H9 (cell line): ENCODE measurements around the gene MATK. TPM values are rescaled to one million over a fixed set of nuclear protein-coding genes. Genes with fewer than 3 reads are reported as not detected.

Experiments
- DNase-seq: peaks from one replicate; pipeline ENCODE4 v3.0.0-alpha.2; 2017
- H2AFZ ChIP-seq: one replicate; pipeline ENCODE4 v1.6.1; 2013; ENCODE audit warnings: mild to moderate bottlenecking, low read length, control low read depth, moderate library complexity
- H2AK5ac ChIP-seq: 2 replicates; pipeline ENCODE4 v1.6.1; 2013; ENCODE audit warnings: low read length, control low read depth, mixed read lengths; ENCODE audit not compliant: insufficient read length
- H2BK120ac ChIP-seq: one replicate; pipeline ENCODE4 v1.6.1; 2013; ENCODE audit warnings: low read depth, mild to moderate bottlenecking, low read length, control low read depth, inconsistent platforms; ENCODE audit not compliant: poor library complexity, severe bottlenecking
- H2BK12ac ChIP-seq: 2 replicates; pipeline ENCODE4 v1.6.1; 2013; ENCODE audit warnings: low read length, control low read depth, mixed read lengths, low read depth; ENCODE audit not compliant: insufficient read length
- H2BK15ac ChIP-seq: 2 replicates; pipeline ENCODE4 v1.6.1; 2013; ENCODE audit warnings: low read depth, low read length, control low read depth
- H2BK20ac ChIP-seq: one replicate; pipeline ENCODE4 v1.6.1; 2013; ENCODE audit warnings: low read depth, mild to moderate bottlenecking, low read length, control low read depth, inconsistent platforms; ENCODE audit not compliant: poor library complexity, severe bottlenecking
- H2BK5ac ChIP-seq: 2 replicates; pipeline ENCODE4 v1.6.1; 2013; ENCODE audit warnings: low read length, control low read depth, mixed read lengths; ENCODE audit not compliant: insufficient read length
- H3K14ac ChIP-seq: 2 replicates; pipeline ENCODE4 v1.6.1; 2013; ENCODE audit warnings: low read length, control low read depth; ENCODE audit not compliant: insufficient read depth
- H3K18ac ChIP-seq: 2 replicates; pipeline ENCODE4 v1.6.1; 2013; ENCODE audit warnings: low read depth, mild to moderate bottlenecking, mixed read lengths, low read length, control low read depth; ENCODE audit not compliant: insufficient read length
- H3K23ac ChIP-seq: 2 replicates; pipeline ENCODE4 v1.6.1; 2013; ENCODE audit warnings: low read length, control low read depth, mixed read lengths, low read depth; ENCODE audit not compliant: insufficient read length
- H3K23me2 ChIP-seq: 2 replicates; pipeline ENCODE4 v1.6.1; 2013; ENCODE audit warnings: low read depth, mild to moderate bottlenecking, mixed read lengths, low read length, control low read depth; ENCODE audit not compliant: insufficient read length, poor library complexity, severe bottlenecking
- H3K27ac ChIP-seq: 2 replicates; pipeline ENCODE4 v1.5.1; 2013; ENCODE audit warnings: low read length, control low read depth, mixed read lengths, low read depth; ENCODE audit not compliant: insufficient read length
- H3K27me3 ChIP-seq: 2 replicates; pipeline ENCODE4 v1.6.1; 2013; ENCODE audit warnings: low read length, control low read depth, inconsistent platforms; ENCODE audit not compliant: insufficient read depth
- H3K4ac ChIP-seq: 2 replicates; pipeline ENCODE4 v1.6.1; 2013; ENCODE audit warnings: low read depth, mild to moderate bottlenecking, control low read depth, inconsistent platforms, low read length, moderate library complexity
- H3K4me1 ChIP-seq: 2 replicates; pipeline ENCODE4 v1.6.1; 2013; ENCODE audit warnings: low read length, control low read depth, inconsistent platforms; ENCODE audit not compliant: insufficient read depth
- H3K4me2 ChIP-seq: 2 replicates; pipeline ENCODE4 v1.6.1; 2013; ENCODE audit warnings: low read length, control low read depth, mixed read lengths; ENCODE audit not compliant: insufficient read length, insufficient read depth
- H3K56ac ChIP-seq: 2 replicates; pipeline ENCODE4 v1.6.1; 2013; ENCODE audit warnings: low read depth, mild to moderate bottlenecking, mixed read lengths, low read length, control low read depth; ENCODE audit not compliant: insufficient read length
- H3K79me1 ChIP-seq: 2 replicates; pipeline ENCODE4 v1.6.1; 2013; ENCODE audit warnings: low read depth, mild to moderate bottlenecking, moderate library complexity, low read length, control low read depth, inconsistent platforms; ENCODE audit not compliant: insufficient read depth, poor library complexity, severe bottlenecking
- H3K79me2 ChIP-seq: 2 replicates; pipeline ENCODE4 v1.6.1; 2013; ENCODE audit warnings: low read length, control low read depth, inconsistent platforms; ENCODE audit not compliant: insufficient read depth
- H3K9ac ChIP-seq: 2 replicates; pipeline ENCODE4 v1.6.1; 2013; ENCODE audit warnings: low read length, control low read depth, mixed read lengths; ENCODE audit not compliant: insufficient read length; ENCODE audit errors: extremely low read depth
- H3K9me3 ChIP-seq: one replicate; pipeline ENCODE4 v1.6.1; 2013; ENCODE audit warnings: low read depth, low read length, inconsistent platforms; ENCODE audit not compliant: control insufficient read depth
- H3T11ph ChIP-seq: one replicate; pipeline ENCODE4 v1.6.1; 2013; ENCODE audit warnings: mild to moderate bottlenecking, low read length, control low read depth, inconsistent platforms
- H4K20me1 ChIP-seq: one replicate; pipeline ENCODE4 v1.6.1; 2013; ENCODE audit not compliant: control insufficient read depth, insufficient read length, insufficient read depth
- H4K5ac ChIP-seq: 2 replicates; pipeline ENCODE4 v1.6.1; 2013; ENCODE audit warnings: low read depth, mild to moderate bottlenecking, mixed read lengths, low read length, control low read depth; ENCODE audit not compliant: insufficient read length
- H4K8ac ChIP-seq: replicated peaks from 2 replicates; pipeline ENCODE4 v1.6.1; 2013; ENCODE audit warnings: low read length, control low read depth, mixed read lengths, low read depth; ENCODE audit not compliant: insufficient read length
- H4K91ac ChIP-seq: 2 replicates; pipeline ENCODE4 v1.6.1; 2013; ENCODE audit warnings: low read depth, mild to moderate bottlenecking, moderate library complexity, mixed read lengths, low read length, control low read depth; ENCODE audit not compliant: insufficient read length
- H3K27ac Mint-ChIP-seq, 3 experiments: 2 replicates in 2 of 3; 3 replicates in 1 of 3; pipeline ENCODE4 v1.8.0; 2020 to 2021; ENCODE audit warnings: mixed read lengths in 3 of 3, mild to moderate bottlenecking in 1 of 3, moderate library complexity in 1 of 3
- H3K27me3 Mint-ChIP-seq: 2 replicates; pipeline ENCODE4 v1.8.0; 2021; ENCODE audit warnings: low read depth, mild to moderate bottlenecking, moderate library complexity, mixed read lengths
- H3K36me3 Mint-ChIP-seq, 3 experiments: 2 replicates in 2 of 3; 3 replicates in 1 of 3; pipeline ENCODE4 v1.8.0; 2020 to 2021; ENCODE audit warnings: low read depth in 3 of 3, mixed read lengths in 3 of 3; ENCODE audit not compliant: insufficient read depth in 1 of 3
- H3K4me1 Mint-ChIP-seq, 2 experiments: 2 replicates each; pipeline ENCODE4 v1.8.0; 2020; ENCODE audit warnings: mixed read lengths in 2 of 2
- H3K4me3 Mint-ChIP-seq, 2 experiments: 2 replicates in 1 of 2; 3 replicates in 1 of 2; pipeline ENCODE4 v1.8.0; 2020 to 2021; ENCODE audit warnings: mild to moderate bottlenecking in 2 of 2, mixed read lengths in 2 of 2, moderate library complexity in 1 of 2
- H3K9me3 Mint-ChIP-seq, 2 experiments: 2 replicates in 1 of 2; 3 replicates in 1 of 2; pipeline ENCODE4 v1.8.0; 2020; ENCODE audit warnings: mild to moderate bottlenecking in 2 of 2, mixed read lengths in 2 of 2, moderate library complexity in 1 of 2
- CTCF ChIP-seq: fragments of 200-600 bp; sonication (generic); conservative IDR thresholded peaks from 3 replicates; pipeline ENCODE4 v1.8.0; 2021; ENCODE audit warnings: antibody characterized with exemption, mild to moderate bottlenecking
- WGBS: extraction: QIAGEN DNeasy Blood & Tissue Kit; methylation state at CpG from one replicate; pipeline ENCODE4 v1.1.7; 2013; ENCODE audit warnings: missing lambda C conversion rate, low lambda C conversion rate, mixed read lengths; ENCODE audit not compliant: insufficient read length; ENCODE audit errors: extremely low coverage; 5-methylcytosine and 5-hydroxymethylcytosine counted together
- total RNA-seq: library from RNA; stranded (reverse); gene quantifications from 2 replicates; pipeline ENCODE4 v1.2.1, GENCODE V29; 2021

Gene MATK
- total RNA-seq, 1 experiment from 2014 or later: 13.5 TPM

- Histone ChIP-seq H3K79me1 (no peaks in the 10 kb centered on the region), H2AK5ac (no peak overlapping the region), H3K18ac (no peak overlapping the region), H2AFZ (no peak overlapping the region), H4K5ac (no peak overlapping the region), H2BK120ac (no peak overlapping the region), H3K27me3 (peaks cover 2% of the 10 kb centered on the region; the same call in 1 of the 2 replicates), H4K8ac (no peak overlapping the region), H4K91ac (no peak overlapping the region), H3K4ac (no peak overlapping the region), H3K23me2 (no peaks in the 10 kb centered on the region), H3K79me2 (no peaks in the 10 kb centered on the region), H2BK15ac (no peak overlapping the region), H3K4me1 (no peaks in the 10 kb centered on the region), H3K27ac (no peak overlapping the region), H3T11ph (no peak overlapping the region), H3K4me2 (peak overlapping the region; percentile 54), H2BK20ac (no peak overlapping the region), H2BK12ac (no peak overlapping the region), H4K20me1 (no peaks in the 10 kb centered on the region), H2BK5ac (no peak overlapping the region), H3K9ac (no peak overlapping the region), H3K23ac (no peak overlapping the region), H3K56ac (no peak overlapping the region), H3K9me3 (peaks cover 19% of the 10 kb centered on the region), H3K14ac (no peak overlapping the region)
- H3K36me3 Mint-ChIP-seq: peaks cover 21 to 24% (median 21%) of the 10 kb centered on the region in 3 experiments
- peaks cover 69% of the 10 kb centered on the region for H3K27me3 Mint-ChIP-seq
- H3K4me1 Mint-ChIP-seq: peaks cover 5 to 8% of the 10 kb centered on the region in 2 experiments
- H3K27ac Mint-ChIP-seq: no peak overlapping the region
- TF ChIP-seq CTCF: no peak
- no peak for DNase-seq
- no CpG with 5 or more reads among the region's 47 CpGs for WGBS
- peak overlapping the region; percentile 64 to 83 for H3K4me3 Mint-ChIP-seq
- peaks cover 21 to 23% of the 10 kb centered on the region in 2 experiments for H3K9me3 Mint-ChIP-seq
Measured at GRCh38 chr19:3785451-3785937, 687 bp downstream of the MATK start.
